Osteoblast (primary cell): ENCODE data around the gene PIM1. TPM values are rescaled to one million over a fixed set of nuclear protein-coding genes. Genes with fewer than 3 reads are reported as not detected.

Experiments used
- DNase-seq: peaks from one replicate; pipeline ENCODE4 v3.0.0; 2011; ENCODE audit warnings: low spot score, mixed read lengths; ENCODE audit not compliant: insufficient read length; ENCODE audit errors: missing footprints
- H2AFZ ChIP-seq: 2 replicates; pipeline ENCODE4 v1.6.0; 2011; ENCODE audit warnings: mild to moderate bottlenecking, low read length
- H3K27ac ChIP-seq: 2 replicates; pipeline ENCODE4 v1.5.1; 2011; ENCODE audit warnings: mild to moderate bottlenecking, low read depth, low read length, moderate library complexity
- H3K27me3 ChIP-seq: 2 replicates; pipeline ENCODE4 v1.6.0; 2012; ENCODE audit warnings: mild to moderate bottlenecking, control low read depth, inconsistent platforms, low read length, moderate library complexity; ENCODE audit not compliant: insufficient read depth
- H3K36me3 ChIP-seq: 2 replicates; pipeline ENCODE4 v1.5.1; 2011; ENCODE audit warnings: mild to moderate bottlenecking, low read length, control low read depth, moderate library complexity; ENCODE audit not compliant: insufficient read depth
- H3K4me1 ChIP-seq: 2 replicates; pipeline ENCODE4 v1.5.1; 2011; ENCODE audit warnings: mild to moderate bottlenecking, low read length, control low read depth, moderate library complexity; ENCODE audit not compliant: insufficient read depth
- H3K4me2 ChIP-seq: 2 replicates; pipeline ENCODE4 v1.6.0; 2011; ENCODE audit warnings: mild to moderate bottlenecking, low read length; ENCODE audit not compliant: insufficient read depth
- H3K4me3 ChIP-seq: fragments of 200-600 bp; sonication (generic); 3 replicates; pipeline ENCODE4 v1.5.1; 2012; ENCODE audit warnings: mild to moderate bottlenecking, low read length, inconsistent platforms; ENCODE audit not compliant: insufficient read depth
- H3K79me2 ChIP-seq: 2 replicates; pipeline ENCODE4 v1.6.0; 2012; ENCODE audit warnings: mild to moderate bottlenecking, low read length, control low read depth, inconsistent platforms; ENCODE audit not compliant: insufficient read depth
- H3K9me3 ChIP-seq: 2 replicates; pipeline ENCODE4 v1.5.1; 2011; ENCODE audit warnings: low read depth, low read length, control low read depth
- H4K20me1 ChIP-seq: 2 replicates; pipeline ENCODE4 v1.6.0; 2012; ENCODE audit warnings: mild to moderate bottlenecking, low read length, control low read depth; ENCODE audit not compliant: insufficient read depth
- CTCF ChIP-seq: IDR thresholded peaks from 2 replicates; pipeline ENCODE4 v1.5.1; 2011; ENCODE audit warnings: mild to moderate bottlenecking, low read depth, low read length, moderate library complexity; ENCODE audit errors: extremely low read depth
- total RNA-seq: library from RNA; depleted of rRNA; stranded (reverse); fragments of >200 nt; gene quantifications from 2 replicates; pipeline ENCODE4 v1.2.3, GENCODE V29; 2012

Gene PIM1
- total RNA-seq, 1 donor: 14.8 TPM

GRCh38 chr6:37208793-37209192, 38.8 kb downstream of the PIM1 start:
- H3K9me3 ChIP-seq: no peaks in the 10 kb centered on the region
- no peak overlapping the region for H3K4me2 ChIP-seq
- no peaks in the 10 kb centered on the region for H3K79me2 ChIP-seq
- DNase-seq: no peak
- H3K27ac ChIP-seq: no peak overlapping the region
- H3K4me1 ChIP-seq: peaks cover 3% of the 10 kb centered on the region
- H3K4me3 ChIP-seq: no peak overlapping the region
- no peaks in the 10 kb centered on the region for H3K27me3 ChIP-seq
- no peaks in the 10 kb centered on the region for H3K36me3 ChIP-seq
- no peak overlapping the region for H2AFZ ChIP-seq
- no peak for TF ChIP-seq CTCF
- H4K20me1 ChIP-seq: no peaks in the 10 kb centered on the region

- no peaks in the 10 kb centered on the region for H3K27me3 ChIP-seq
- H3K9me3 ChIP-seq: no peaks in the 10 kb centered on the region
- TF ChIP-seq CTCF: no peak
- H3K4me3 ChIP-seq: no peak overlapping the region
- H3K27ac ChIP-seq: no peak overlapping the region
- no peaks in the 10 kb centered on the region for H3K36me3 ChIP-seq
- no peaks in the 10 kb centered on the region for H3K79me2 ChIP-seq
- H4K20me1 ChIP-seq: no peaks in the 10 kb centered on the region
- no peak overlapping the region for H3K4me2 ChIP-seq
- H2AFZ ChIP-seq: no peak overlapping the region
- no peaks in the 10 kb centered on the region for H3K4me1 ChIP-seq
- no peak for DNase-seq
Measured at GRCh38 chr6:37209461-37210205, 39.7 kb downstream of the PIM1 start.

- Histone ChIP-seq H2AFZ (peak overlapping the region; percentile 52), H3K9me3 (no peaks in the 10 kb centered on the region), H3K27me3 (no peaks in the 10 kb centered on the region), H3K36me3 (no peaks in the 10 kb centered on the region), H3K27ac (no peak overlapping the region), H3K4me2 (peak overlapping the region; percentile 12), H3K4me3 (peak overlapping the region; percentile 6), H4K20me1 (no peaks in the 10 kb centered on the region), H3K79me2 (no peaks in the 10 kb centered on the region), H3K4me1 (no peaks in the 10 kb centered on the region)
- DNase-seq: peak; percentile 92
- peak; percentile 97 for TF ChIP-seq CTCF
Measured at GRCh38 chr6:37210313-37210968, 40.5 kb downstream of the PIM1 start.

- DNase-seq: no peak
- no peaks in the 10 kb centered on the region for H3K79me2 ChIP-seq
- H2AFZ ChIP-seq: no peak overlapping the region
- no peaks in the 10 kb centered on the region for H3K9me3 ChIP-seq
- H4K20me1 ChIP-seq: no peaks in the 10 kb centered on the region
- TF ChIP-seq CTCF: no peak
- H3K4me1 ChIP-seq: no peaks in the 10 kb centered on the region
- no peaks in the 10 kb centered on the region for H3K36me3 ChIP-seq
- no peak overlapping the region for H3K4me2 ChIP-seq
- H3K27ac ChIP-seq: no peak overlapping the region
- no peak overlapping the region for H3K4me3 ChIP-seq
- no peaks in the 10 kb centered on the region for H3K27me3 ChIP-seq
Measured at GRCh38 chr6:37212268-37212667, 42.3 kb downstream of the PIM1 start.
